Measurements from ENCODE around the gene KLHL40. TPM values are rescaled to one million over a fixed set of nuclear protein-coding genes. Genes with fewer than 3 reads are reported as not detected.

The KLHL40 gene
- not detected in 2 replicates for total RNA-seq

DNA sequence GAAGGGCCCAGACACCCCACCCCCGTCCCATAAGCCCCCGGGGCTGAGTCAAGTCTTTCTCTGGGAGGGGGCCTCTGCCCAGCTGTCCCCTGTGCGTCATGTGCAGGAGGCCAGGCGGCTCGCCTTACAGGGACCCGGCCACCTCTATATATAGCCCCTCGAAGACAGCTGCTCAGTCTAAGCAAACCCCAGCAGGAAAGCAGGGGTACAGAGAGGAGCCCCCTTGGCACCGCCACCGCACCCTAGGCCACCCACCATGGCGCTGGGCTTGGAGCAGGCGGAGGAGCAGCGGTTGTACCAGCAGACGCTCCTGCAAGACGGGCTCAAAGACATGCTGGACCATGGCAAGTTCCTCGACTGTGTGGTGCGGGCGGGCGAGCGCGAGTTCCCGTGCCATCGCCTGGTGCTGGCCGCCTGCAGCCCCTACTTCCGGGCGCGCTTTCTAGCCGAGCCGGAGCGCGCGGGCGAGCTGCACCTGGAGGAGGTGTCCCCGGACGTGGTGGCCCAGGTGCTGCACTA is at the start of gene KLHL40:
TSS of gene KLHL40 (plus strand) at position 175 of the 519 bp plus-strand sequence. CDS start at position 257, 82 bp downstream.

GRCh38 chr3:42653560-42654330 is 31.6 kb upstream of the KLHL40 start, which contains the start of gene ZBTB47:
Gene ZBTB47, plus strand, starts transcription at chr3:42653697. Its CDS starts 4,659 bp downstream, at chr3:42658356.

DNA sequence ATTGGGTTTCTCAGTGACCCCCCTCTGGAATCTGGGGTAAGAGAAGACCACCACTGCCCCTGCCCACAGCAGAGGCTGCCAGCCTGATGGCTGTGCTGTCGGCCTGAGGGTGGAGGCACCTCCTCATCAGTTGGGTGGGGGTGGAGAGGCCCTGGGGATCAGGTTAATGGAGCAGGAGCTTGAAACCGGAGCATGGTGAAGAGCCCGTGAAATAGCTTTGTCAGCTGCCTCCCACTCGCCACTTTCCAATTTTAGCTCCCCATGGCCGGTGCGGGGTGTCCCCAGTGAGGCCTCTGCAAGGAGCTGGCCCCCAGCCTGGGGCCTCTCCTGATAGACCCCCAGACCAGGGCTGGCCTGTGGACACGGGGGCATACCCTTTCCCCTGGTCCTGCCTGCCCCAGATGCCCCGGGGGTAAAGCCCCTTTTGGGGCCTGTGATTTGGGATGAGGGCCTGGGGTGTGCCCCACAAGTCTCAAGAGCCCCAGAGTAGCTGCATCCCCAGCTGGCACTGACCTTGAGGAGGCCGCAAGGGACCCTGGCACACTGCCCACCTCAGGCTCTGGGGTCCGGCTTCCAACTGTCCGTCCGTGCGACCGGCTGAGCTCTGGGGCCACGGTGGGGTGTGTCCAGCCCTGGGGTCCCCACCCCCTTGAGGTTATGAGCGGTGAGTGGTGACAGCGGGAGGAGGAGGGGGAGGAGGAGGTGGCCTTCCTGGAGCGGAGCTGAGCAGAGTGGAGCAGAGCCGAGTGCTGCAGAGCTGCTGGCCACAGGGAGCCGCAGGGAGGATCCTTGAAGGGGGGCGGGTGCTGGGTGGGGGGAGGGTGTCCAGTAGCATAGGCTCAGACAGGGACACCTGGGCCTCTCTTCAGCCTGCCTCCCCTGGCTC is 17.0 kb downstream of the KLHL40 start, which contains the start of gene HHATL:
TSS of gene HHATL (minus strand) at position 733 of the 886 bp plus-strand sequence. CDS start 1,972 bp downstream, outside the sequence.

Other genes with a start within 250 kb of the KLHL40 start
- gene VIPR1, start 182.9 kb upstream of the KLHL40 start, total RNA-seq: 6.6 and 9.1 TPM in 2 replicates
- gene SEC22C, start 103.6 kb upstream of the KLHL40 start, total RNA-seq: 39.2 and 46.8 TPM in 2 replicates
- 29.8 and 36.3 TPM in 2 replicates for gene SS18L2, start 94.7 kb upstream of the KLHL40 start, total RNA-seq
- 7.9 and 13.6 TPM in 2 replicates for gene NKTR, start 84.9 kb upstream of the KLHL40 start, total RNA-seq
- 5.7 and 9.1 TPM in 2 replicates for gene ZBTB47, start 31.8 kb upstream of the KLHL40 start, total RNA-seq
- gene HHATL, start 17.3 kb downstream of the KLHL40 start, total RNA-seq: not detected in 2 replicates
- gene CCDC13, start 87.7 kb downstream of the KLHL40 start, total RNA-seq: 0.19 and 0.35 TPM in 2 replicates
- gene HIGD1A, start 119.0 kb downstream of the KLHL40 start, total RNA-seq: 247 and 272 TPM in 2 replicates
- 0.56 and 0.92 TPM in 2 replicates for gene ACKR2, start 123.9 kb downstream of the KLHL40 start, total RNA-seq
- gene CYP8B1, start 190.3 kb downstream of the KLHL40 start, total RNA-seq: not detected in 2 replicates
- 0.09 and 0.35 TPM in 2 replicates for gene ZNF662, start 220.6 kb downstream of the KLHL40 start, total RNA-seq